HG03175 (cell line): ENCODE results near the gene CHN2.

Source experiments
- ATAC-seq: cut with Tn5 transposase; IDR thresholded peaks from one replicate; pipeline ENCODE4 v1.9.1; 2021; ENCODE audit warnings: mild to moderate bottlenecking, moderate library complexity; ENCODE audit not compliant: unreplicated experiment

Gene CHN2

GRCh38 chr7:29457141-29457561 lies 262.6 kb downstream of the CHN2 start:
- no peak for ATAC-seq

GRCh38 chr7:29457565-29458011 lies 263.0 kb downstream of the CHN2 start:
- no peak for ATAC-seq

GRCh38 chr7:29458933-29459332 lies 264.4 kb downstream of the CHN2 start:
- ATAC-seq, result no peak

GRCh38 chr7:29459589-29459988 lies 265.0 kb downstream of the CHN2 start:
- no peak for ATAC-seq

- no peak for ATAC-seq
Observed at GRCh38 chr7:29461996-29462395, 267.4 kb downstream of the CHN2 start.

GRCh38 chr7:29463504-29464158 lies 269.1 kb downstream of the CHN2 start:
- ATAC-seq, result no peak

- ATAC-seq, result no peak
Observed at GRCh38 chr7:29464753-29465152, 270.2 kb downstream of the CHN2 start.

GRCh38 chr7:29467193-29467926 lies 272.8 kb downstream of the CHN2 start:
- ATAC-seq, result no peak

GRCh38 chr7:29468196-29468595 lies 273.6 kb downstream of the CHN2 start:
- ATAC-seq, result no peak

- ATAC-seq, result no peak
Observed at GRCh38 chr7:29469281-29469680, 274.7 kb downstream of the CHN2 start.

GRCh38 chr7:29469976-29470557 lies 275.5 kb downstream of the CHN2 start:
- no peak for ATAC-seq

GRCh38 chr7:29471444-29472138 lies 277.0 kb downstream of the CHN2 start:
- no peak for ATAC-seq

GRCh38 chr7:29476916-29477315 lies 282.3 kb downstream of the CHN2 start:
- no peak for ATAC-seq

- ATAC-seq, result no peak
Observed at GRCh38 chr7:29478226-29478625, 283.7 kb downstream of the CHN2 start.

GRCh38 chr7:29478687-29479240 lies 284.2 kb downstream of the CHN2 start:
- no peak for ATAC-seq

GRCh38 chr7:29479301-29480200 lies 285.0 kb downstream of the CHN2 start:
- no peak for ATAC-seq

- no peak for ATAC-seq
Observed at GRCh38 chr7:29480451-29480850, 285.9 kb downstream of the CHN2 start.

GRCh38 chr7:29480934-29481651 lies 286.5 kb downstream of the CHN2 start:
- no peak for ATAC-seq

GRCh38 chr7:29482056-29482455 lies 287.5 kb downstream of the CHN2 start:
- ATAC-seq, result no peak
